ENCODE measurements around the gene CIP2A.

Gene CIP2A

DNA sequence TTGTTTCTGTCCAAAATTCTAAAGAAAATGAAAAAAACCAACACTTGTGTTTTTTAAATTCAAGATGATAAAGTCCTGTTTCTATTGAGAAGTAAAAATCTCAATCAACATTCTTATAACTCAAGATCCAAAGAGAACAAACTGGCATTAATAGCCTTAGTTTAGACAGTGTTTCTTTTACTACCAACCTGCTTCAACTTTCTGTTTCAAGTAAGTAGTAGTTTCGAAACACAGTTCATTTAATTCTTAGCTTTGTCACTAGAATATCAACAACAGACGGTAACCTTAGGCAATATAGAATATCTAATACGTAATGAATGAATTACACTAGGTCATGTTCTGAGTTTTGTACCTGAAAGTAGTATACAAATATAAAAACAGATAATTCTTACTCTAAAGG is 23.7 kb downstream of the CIP2A start:
- no peak overlapping the region for H3K4me3 ChIP-seq (replicated peaks; ENCODE audit: low read depth, low read length)
- DNase-seq (ENCODE audit: low read depth), result no peak
- TF ChIP-seq, protein P1, sequence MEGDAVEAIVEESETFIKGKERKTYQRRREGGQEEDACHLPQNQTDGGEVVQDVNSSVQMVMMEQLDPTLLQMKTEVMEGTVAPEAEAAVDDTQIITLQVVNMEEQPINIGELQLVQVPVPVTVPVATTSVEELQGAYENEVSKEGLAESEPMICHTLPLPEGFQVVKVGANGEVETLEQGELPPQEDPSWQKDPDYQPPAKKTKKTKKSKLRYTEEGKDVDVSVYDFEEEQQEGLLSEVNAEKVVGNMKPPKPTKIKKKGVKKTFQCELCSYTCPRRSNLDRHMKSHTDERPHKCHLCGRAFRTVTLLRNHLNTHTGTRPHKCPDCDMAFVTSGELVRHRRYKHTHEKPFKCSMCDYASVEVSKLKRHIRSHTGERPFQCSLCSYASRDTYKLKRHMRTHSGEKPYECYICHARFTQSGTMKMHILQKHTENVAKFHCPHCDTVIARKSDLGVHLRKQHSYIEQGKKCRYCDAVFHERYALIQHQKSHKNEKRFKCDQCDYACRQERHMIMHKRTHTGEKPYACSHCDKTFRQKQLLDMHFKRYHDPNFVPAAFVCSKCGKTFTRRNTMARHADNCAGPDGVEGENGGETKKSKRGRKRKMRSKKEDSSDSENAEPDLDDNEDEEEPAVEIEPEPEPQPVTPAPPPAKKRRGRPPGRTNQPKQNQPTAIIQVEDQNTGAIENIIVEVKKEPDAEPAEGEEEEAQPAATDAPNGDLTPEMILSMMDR (IDR thresholded peaks at IDR 0.05; ENCODE audit: low read length, missing control alignments), result no peak

DNA sequence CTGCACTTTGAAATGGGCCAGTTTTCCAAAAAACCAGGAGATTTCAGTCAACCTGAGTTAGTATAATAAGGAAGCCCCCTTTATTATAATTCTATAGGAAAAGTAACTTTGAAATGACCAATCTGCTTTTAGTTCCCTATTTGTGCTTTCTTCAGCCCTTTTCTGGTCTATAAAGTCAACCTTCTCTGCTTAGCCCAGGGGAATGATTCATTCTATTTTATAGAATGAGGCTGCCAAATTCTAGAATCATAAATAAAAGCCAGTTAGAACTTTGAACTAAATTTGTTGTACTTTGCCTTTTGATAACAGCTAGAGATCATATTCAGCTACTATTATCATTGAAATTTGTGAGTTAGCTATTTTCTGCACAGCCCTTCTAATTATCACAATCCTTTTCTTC is 24.7 kb downstream of the CIP2A start:
- DNase-seq (ENCODE audit: low read depth), result no peak
- H3K4me3 ChIP-seq (replicated peaks; ENCODE audit: low read depth, low read length), result no peak overlapping the region
- TF ChIP-seq, protein P1 (IDR thresholded peaks at IDR 0.05; ENCODE audit: low read length, missing control alignments), result no peak

DNA sequence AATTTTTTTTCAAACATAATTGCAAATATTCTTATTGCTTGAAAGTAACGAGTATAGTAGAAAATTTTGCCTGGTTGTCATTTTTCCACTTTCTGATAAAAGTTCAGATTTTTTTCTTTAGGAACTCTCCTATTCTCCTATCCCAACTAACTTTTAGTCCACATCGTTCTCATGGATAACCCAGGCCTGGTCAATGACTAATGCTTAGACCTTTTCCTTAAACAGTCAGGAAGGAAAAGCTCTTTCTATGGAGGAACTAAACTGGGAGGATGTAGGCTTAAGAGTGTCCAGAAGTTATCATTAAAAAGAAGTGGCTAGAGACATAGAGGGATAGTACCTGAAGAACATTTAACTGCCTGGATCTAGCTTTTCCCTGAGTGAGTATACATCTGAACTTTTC is 26.7 kb downstream of the CIP2A start:
- no peak for DNase-seq (ENCODE audit: low read depth)
- TF ChIP-seq, protein P1 (IDR thresholded peaks at IDR 0.05; ENCODE audit: low read length, missing control alignments), result no peak
- H3K4me3 ChIP-seq (replicated peaks; ENCODE audit: low read depth, low read length), result no peak overlapping the region

DNA sequence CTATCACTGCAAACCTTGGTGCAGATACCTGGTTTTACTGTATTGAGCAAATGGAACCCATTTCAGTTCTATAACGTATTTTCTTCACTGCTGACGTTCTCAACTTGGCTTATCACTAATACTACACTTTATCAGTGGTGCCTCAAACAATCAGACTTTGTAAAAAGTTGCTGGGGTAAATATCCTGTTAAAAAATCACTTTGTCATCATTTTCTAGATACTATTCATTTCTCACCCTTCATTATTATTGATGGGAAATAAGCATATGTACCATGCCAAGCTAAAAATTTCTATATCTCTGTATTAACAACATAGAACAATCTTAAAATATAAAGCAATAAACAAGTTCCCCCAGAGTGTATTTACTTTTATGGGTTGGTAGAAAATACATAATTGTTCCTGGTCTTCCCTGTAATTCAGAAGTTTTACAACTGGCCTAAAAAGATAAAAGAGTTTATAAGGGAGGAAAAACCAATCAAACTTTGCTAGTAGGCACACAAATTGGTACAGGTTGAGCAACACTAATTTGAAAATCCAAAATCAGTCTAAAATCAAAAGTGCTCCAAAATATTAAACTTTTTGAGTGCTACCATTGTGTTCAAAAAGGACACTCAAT is 33.2 kb downstream of the CIP2A start:
- no peak overlapping the region for H3K4me3 ChIP-seq (replicated peaks; ENCODE audit: low read depth, low read length)
- TF ChIP-seq, protein P1 (IDR thresholded peaks at IDR 0.05; ENCODE audit: low read length, missing control alignments), result no peak
- no peak for DNase-seq (ENCODE audit: low read depth)

DNA sequence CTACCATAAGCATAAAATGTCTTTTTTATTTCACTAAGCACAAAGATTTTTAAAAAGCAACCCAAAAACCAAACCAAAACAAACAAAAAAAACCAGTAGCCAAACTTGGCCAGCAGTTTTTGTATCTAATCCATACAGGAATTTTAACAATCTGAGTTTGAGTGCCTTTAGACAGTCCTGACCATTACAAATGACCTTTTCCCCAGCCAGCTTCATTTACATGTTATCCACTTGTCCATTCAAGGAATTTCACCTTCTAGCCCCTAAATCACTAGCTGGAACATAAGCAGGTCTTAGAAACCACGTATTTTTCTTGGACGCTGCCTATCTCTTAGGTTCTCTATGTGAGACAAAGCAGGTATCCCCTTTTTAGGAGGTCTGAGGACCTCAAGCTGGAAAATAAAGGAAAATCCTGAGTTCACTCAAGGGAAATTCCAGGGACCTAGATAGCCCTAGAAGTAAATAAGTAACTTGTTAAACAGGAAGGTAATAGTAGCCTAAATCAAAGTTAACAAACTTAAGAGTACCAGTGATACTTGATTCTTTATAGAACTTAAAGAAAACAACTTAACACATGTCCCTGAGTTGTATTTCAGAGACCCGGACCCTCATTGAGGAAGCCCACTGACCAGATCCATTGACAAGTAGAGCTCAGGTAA is 34.2 kb downstream of the CIP2A start:
- no peak overlapping the region for H3K4me3 ChIP-seq (replicated peaks; ENCODE audit: low read depth, low read length)
- DNase-seq (ENCODE audit: low read depth), result no peak
- TF ChIP-seq, protein P1 (IDR thresholded peaks at IDR 0.05; ENCODE audit: low read length, missing control alignments), result no peak

DNA sequence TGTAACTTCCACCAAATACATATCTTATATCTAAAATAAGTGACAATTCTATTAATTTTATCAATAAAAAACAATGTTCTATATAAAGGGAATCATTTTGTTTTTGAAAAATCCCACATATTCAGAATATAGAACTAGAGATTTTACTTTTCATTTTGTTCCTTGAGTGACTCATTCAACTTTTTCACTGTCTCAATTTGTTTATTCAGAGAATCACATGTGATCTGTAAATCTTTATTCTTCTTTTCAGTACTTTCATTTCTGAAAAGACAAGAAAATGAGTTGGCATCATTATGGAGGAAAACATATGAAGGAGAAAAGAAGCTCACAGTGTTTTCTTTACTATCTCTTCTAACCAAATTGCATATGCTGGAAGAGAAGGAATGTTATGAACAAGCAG is 35.0 kb downstream of the CIP2A start:
- no peak for DNase-seq (ENCODE audit: low read depth)

More for the DNA sequence above, 35.0 kb downstream of the CIP2A start:
- TF ChIP-seq, protein P1 (IDR thresholded peaks at IDR 0.05; ENCODE audit: low read length, missing control alignments), result no peak
- H3K4me3 ChIP-seq (replicated peaks; ENCODE audit: low read depth, low read length), result no peak overlapping the region
